K562 (cell line): ENCODE results near the gene SLC24A3. TPM values are rescaled to one million over a fixed set of nuclear protein-coding genes. Genes with fewer than 3 reads are reported as not detected.

ENCODE experiments used
- ATAC-seq: fragments of 200-7000 bp; cut with Tn5 transposase; 3 replicates; pipeline ENCODE4 v1.9.1; 2020; ENCODE audit warnings: moderate library complexity
- BruUV-seq: library from RNA; stranded (reverse); fragments of 400-500 nt; replicated peaks from 2 replicates; lab custom pipeline; 2021; lab: Mats Ljungman, UMichigan
- CTCF ChIA-PET: fragments of 300-600 bp; formaldehyde crosslinking; extraction: SDS; loops from one replicate; lab custom pipeline; 2021; ENCODE audit warnings: low intra/inter-chr PET ratio; lab: Yijun Ruan, JAX
- POLR2A ChIA-PET: fragments of 300-600, 350-650 bp; sonication (Branson Sonifier 250); formaldehyde crosslinking; extraction: SDS; loops from one replicate; lab custom pipeline; 2021; ENCODE audit warnings: antibody characterized with exemption, inconsistent platforms; lab: Yijun Ruan, JAX
- DNase-seq, 4 experiments: peaks; one replicate each; pipeline versions ENCODE4 v3.0.0 to v3.0.0-alpha.2; 2011 to 2018; ENCODE audit warnings: low spot score in 3 of 4, mixed read lengths in 3 of 4; ENCODE audit errors: extremely low read depth in 1 of 4
- FAIRE-seq: peaks from 2 replicates; lab custom pipeline; 2011; peaks lifted over from hg19 to GRCh38; lab: Jason Lieb, UNC
- H2AFZ ChIP-seq: 2 replicates; pipeline ENCODE4 v1.6.0; 2011; ENCODE audit warnings: low read depth, low read length, control low read depth, inconsistent platforms
- H3K27ac ChIP-seq: fragments of 200-600 bp; 3 replicates; pipeline ENCODE4 v1.8.0; 2011; ENCODE audit warnings: low read depth, mild to moderate bottlenecking, control low read depth, inconsistent platforms, low read length, moderate library complexity, mixed read lengths; ENCODE audit errors: extremely low read depth
- H3K27me3 ChIP-seq, 2 experiments: fragments of 300-600 bp in 1 of 2; 2 replicates in 1 of 2; 3 replicates in 1 of 2; pipeline versions ENCODE4 v1.6.0 to v1.8.0; 2011; ENCODE audit warnings: inconsistent platforms in 2 of 2, low read length in 2 of 2, mild to moderate bottlenecking in 1 of 2, mixed read lengths in 1 of 2, moderate library complexity in 1 of 2; ENCODE audit not compliant: control insufficient read depth in 2 of 2, insufficient read depth in 2 of 2
- H3K36me3 ChIP-seq: fragments of 300-600 bp; 3 replicates; pipeline ENCODE4 v1.8.0; 2011; ENCODE audit warnings: mild to moderate bottlenecking, low read length, inconsistent platforms; ENCODE audit not compliant: control insufficient read depth, insufficient read depth
- H3K4me1 ChIP-seq, 2 experiments: fragments of 200-600 bp in 1 of 2; replicated peaks in 1 of 2; 2 replicates in 1 of 2; 3 replicates in 1 of 2; pipeline versions ENCODE4 v1.5.1 to v1.8.0; 2011; ENCODE audit warnings: inconsistent platforms in 2 of 2, low read length in 2 of 2, mild to moderate bottlenecking in 1 of 2, mixed read lengths in 1 of 2, moderate library complexity in 1 of 2; ENCODE audit not compliant: control insufficient read depth in 2 of 2, insufficient read depth in 2 of 2
- H3K4me2 ChIP-seq: 2 replicates; pipeline ENCODE4 v1.6.1; 2011; ENCODE audit warnings: low read length, control low read depth, inconsistent platforms, mixed read lengths; ENCODE audit not compliant: insufficient read depth
- H3K4me3 ChIP-seq: fragments of 200-600 bp; sonication (generic), shearing (Covaris generic); 2 replicates; pipeline ENCODE4 v1.5.1; 2016; ENCODE audit warnings: control low read depth, inconsistent platforms
- H3K79me2 ChIP-seq: fragments of 200-600 bp; 3 replicates; pipeline ENCODE4 v1.8.0; 2011; ENCODE audit warnings: low read length, inconsistent platforms; ENCODE audit not compliant: control insufficient read depth, insufficient read depth
- H3K9ac ChIP-seq, 2 experiments: 2 replicates each; pipeline versions ENCODE4 v1.6.0 to v1.6.1; 2011; ENCODE audit warnings: low read depth in 2 of 2, low read length in 2 of 2, control low read depth in 1 of 2, inconsistent platforms in 1 of 2, mild to moderate bottlenecking in 1 of 2, mixed read lengths in 1 of 2; ENCODE audit not compliant: insufficient read depth in 1 of 2
- H3K9me1 ChIP-seq: one replicate; pipeline ENCODE4 v1.6.0; 2011; ENCODE audit warnings: inconsistent platforms, mild to moderate bottlenecking, low read length, moderate library complexity; ENCODE audit not compliant: control insufficient read depth, insufficient read depth
- H3K9me3 ChIP-seq: replicated peaks from 2 replicates; pipeline ENCODE4 v1.5.1; 2011; ENCODE audit warnings: low read depth, low read length, inconsistent platforms; ENCODE audit not compliant: control insufficient read depth, insufficient read depth
- H4K20me1 ChIP-seq: replicated peaks from 2 replicates; pipeline ENCODE4 v1.6.1; 2011; ENCODE audit warnings: low read length, inconsistent platforms, mixed read lengths; ENCODE audit not compliant: control insufficient read depth, insufficient read depth
- BRD9 ChIP-seq: fragments of 450-650 bp; IDR thresholded peaks from 2 replicates; pipeline ENCODE4 v1.6.1; 2018; ENCODE audit warnings: low read depth; ENCODE audit not compliant: partially characterized antibody
- ILF3 ChIP-seq: fragments of 450-650 bp; IDR thresholded peaks from 2 replicates; pipeline ENCODE4 v1.6.1; 2018; ENCODE audit warnings: antibody characterized with exemption, mild to moderate bottlenecking, moderate library complexity, borderline replicate concordance
- MEF2A ChIP-seq: IDR thresholded peaks from 2 replicates; pipeline ENCODE4 v1.6.1; 2011; ENCODE audit warnings: low read depth, mild to moderate bottlenecking, low read length, moderate library complexity; ENCODE audit not compliant: control insufficient read depth
- PKNOX1 ChIP-seq: fragments of 450-650 bp; IDR thresholded peaks from 2 replicates; pipeline ENCODE4 v1.6.1; 2016
- TCFL5 ChIP-seq: fragments of 250-450 bp; sonication (Bioruptor Pico); conservative IDR thresholded peaks from 2 replicates; pipeline ENCODE4 v1.6.1; 2021; ENCODE audit warnings: mild to moderate bottlenecking, moderate library complexity, matching md5 sums
- ZKSCAN8 ChIP-seq: fragments of 200-800 bp; sonication (Bioruptor generic); IDR thresholded peaks from 2 replicates; pipeline ENCODE4 v1.6.1; 2016; ENCODE audit warnings: missing genetic modification characterization, missing compliant biosample characterization
- WGBS: fragments of 100-300 bp; shearing (Covaris generic); methylation state at CpG from one replicate; pipeline ENCODE4 v1.1.6; 2016; ENCODE audit warnings: low coverage, mixed read lengths; ENCODE audit not compliant: insufficient coverage; ENCODE audit errors: missing lambda C conversion rate; 5-methylcytosine and 5-hydroxymethylcytosine counted together
- in situ Hi-C: fragments of 300-500 bp; cut with MboI; formaldehyde crosslinking; loops from 4 replicates; pipeline ENCODE4 v1.15.0; 2018; ENCODE audit warnings: inconsistent platforms, mixed read lengths
- intact Hi-C: fragments of 100-400 bp; cut with micrococcal nuclease; formaldehyde crosslinking; loops from 2 replicates; pipeline ENCODE4 v1.14.2; 2022
- polyA plus RNA-seq, 8 experiments: library from polyadenylated mRNA; depleted of rRNA in 4 of 8; stranded (reverse) in 5 of 8; unstranded in 3 of 8; fragments of >200 nt; fragmentation: Nextera tagmentation in 2 of 8; fragmentation: Illumina TruSeq in 1 of 8; extraction: Ambion mirVana in 2 of 8; extraction: Trizol in 1 of 8; gene quantifications; 2 replicates each; pipeline versions ENCODE4 v1.2.1 to v1.2.3, GENCODE V29; 2011 to 2014; ENCODE audit warnings: inconsistent platforms in 1 of 8, missing spikeins in 1 of 8
- total RNA-seq, 7 experiments: library from RNA; depleted of rRNA in 6 of 7; stranded (reverse); fragments of >200 nt in 6 of 7; fragmentation: Illumina TruSeq in 2 of 7; extraction: Trizol in 2 of 7; gene quantifications; 2 replicates each; pipeline versions ENCODE4 v1.2.1 to v1.2.3, GENCODE V29; 2011 to 2021; ENCODE audit warnings: low replicate concordance in 1 of 7
- TF ChIP-seq, protein P1 (sequence below): sonication (generic); formaldehyde crosslinking; IDR thresholded peaks from 2 replicates; pipeline ENCODE4 v1.8.0; 2022; ENCODE audit warnings: mild to moderate bottlenecking, missing genetic modification reagents

Gene SLC24A3
- total and polyA plus RNA-seq, 9 of the 15 experiments (the other 6 are each of a cell fraction or from before 2014, with no cell fraction given): not detected

DNA sequence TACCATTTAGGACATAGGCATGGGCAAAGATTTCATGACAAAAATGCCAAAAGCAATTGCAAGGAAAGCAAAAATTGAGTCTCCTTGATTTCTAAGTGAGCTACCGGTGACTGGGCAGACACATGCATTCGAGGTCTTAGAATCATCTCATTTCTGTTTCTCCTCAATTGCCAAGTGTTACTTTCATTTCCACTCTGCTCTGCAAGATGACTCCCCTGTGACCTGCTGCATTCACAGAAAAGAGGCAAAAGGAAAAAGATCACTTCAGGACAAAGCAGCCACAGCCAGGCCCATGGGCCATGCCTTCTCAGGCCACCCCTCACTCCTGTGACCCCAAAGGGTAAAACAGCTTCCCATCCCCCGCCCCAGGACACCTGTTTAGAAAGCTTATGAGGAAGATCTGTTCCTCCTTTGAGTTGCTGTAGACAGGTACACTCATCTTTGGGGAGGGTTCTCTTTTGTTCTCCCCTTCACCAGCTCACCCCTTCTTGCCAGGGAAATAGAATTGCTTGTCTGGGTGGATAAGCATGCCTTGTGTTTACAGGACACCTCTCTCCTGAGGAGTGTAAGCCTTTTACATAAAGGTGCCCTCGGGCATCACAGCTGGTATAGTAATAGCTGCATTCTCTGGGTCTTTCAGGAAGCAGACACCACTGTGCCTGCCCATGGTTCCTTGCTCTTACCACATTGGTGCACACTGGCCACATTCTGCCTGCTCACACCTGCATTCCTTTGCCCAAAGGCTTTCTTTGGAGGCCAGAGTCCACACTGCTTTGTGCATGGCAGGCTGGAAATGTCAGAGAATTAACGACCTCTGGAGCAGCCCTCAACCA is 105.0 kb downstream of the SLC24A3 start:
- TF ChIP-seq PKNOX1 (no peak), MEF2A (no peak), ILF3 (no peak)
- in situ Hi-C loops: no loop called here
- no peak for DNase-seq
- no peak overlapping the region for H3K4me3 ChIP-seq
- no peak overlapping the region for H3K4me2 ChIP-seq
- no peak overlapping the region for H3K9ac ChIP-seq
- H3K9me3 ChIP-seq: no peaks in the 10 kb centered on the region
- H3K27me3 ChIP-seq: no peaks in the 10 kb centered on the region
- H3K79me2 ChIP-seq: no peaks in the 10 kb centered on the region
- no peaks in the 10 kb centered on the region for H3K36me3 ChIP-seq
- CTCF ChIA-PET: no interaction called here
- H3K9me1 ChIP-seq: no peaks in the 10 kb centered on the region
- BruUV-seq: no TSS peak
- H3K4me1 ChIP-seq: no peaks in the 10 kb centered on the region
- H4K20me1 ChIP-seq: no peaks in the 10 kb centered on the region
- POLR2A ChIA-PET: no interaction called here
- intact Hi-C loops: no loop called here
- H2AFZ ChIP-seq: no peak overlapping the region
- no peak overlapping the region for H3K27ac ChIP-seq
- ATAC-seq: no peak
- WGBS: 0% methylated on average over 3 of the region's 5 CpGs
- no peak for FAIRE-seq

DNA sequence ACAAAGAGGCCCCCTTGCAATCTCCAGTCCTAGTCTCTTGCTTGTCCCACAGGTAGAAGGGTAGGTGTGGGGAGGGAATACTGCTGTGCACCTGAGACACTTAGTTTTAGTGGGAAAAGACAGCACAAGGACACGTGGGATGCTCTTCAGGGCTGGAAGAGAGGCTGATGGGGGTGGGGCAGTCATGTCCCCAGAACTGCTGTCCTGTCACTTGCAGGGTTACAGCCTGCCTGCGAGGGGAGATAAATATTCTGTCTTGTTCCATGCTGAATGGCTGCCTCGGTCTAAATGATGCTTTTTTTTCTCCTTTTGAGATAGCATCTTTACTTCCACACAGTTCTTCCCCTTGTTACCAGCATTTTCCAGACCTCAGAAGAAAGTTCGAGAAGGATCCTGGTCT is 106.2 kb downstream of the SLC24A3 start:
- intact Hi-C loops: no loop called here
- no peak overlapping the region for H3K9ac ChIP-seq
- no peak overlapping the region for H2AFZ ChIP-seq
- FAIRE-seq: no peak
- ChIA-PET CTCF (no interaction called here), POLR2A (interaction anchor here (0.6 kb wide), 1 partner anchor 119 kb away, joined by 3 read pairs; no protein-coding TSS in a partner anchor)
- no peak for ATAC-seq
- no peaks in the 10 kb centered on the region for H3K27me3 ChIP-seq
- H3K4me3 ChIP-seq: no peak overlapping the region
- no peaks in the 10 kb centered on the region for H4K20me1 ChIP-seq
- TF ChIP-seq, protein P1, sequence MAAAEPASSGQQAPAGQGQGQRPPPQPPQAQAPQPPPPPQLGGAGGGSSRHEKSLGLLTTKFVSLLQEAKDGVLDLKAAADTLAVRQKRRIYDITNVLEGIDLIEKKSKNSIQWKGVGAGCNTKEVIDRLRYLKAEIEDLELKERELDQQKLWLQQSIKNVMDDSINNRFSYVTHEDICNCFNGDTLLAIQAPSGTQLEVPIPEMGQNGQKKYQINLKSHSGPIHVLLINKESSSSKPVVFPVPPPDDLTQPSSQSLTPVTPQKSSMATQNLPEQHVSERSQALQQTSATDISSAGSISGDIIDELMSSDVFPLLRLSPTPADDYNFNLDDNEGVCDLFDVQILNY (CRISPR knock-in tag): no peak
- TF ChIP-seq ZKSCAN8: no peak
- TF ChIP-seq TCFL5 (CRISPR knock-in tag): no peak
- TF ChIP-seq BRD9: no peak
- in situ Hi-C loops: no loop called here
- H3K27ac ChIP-seq: no peak overlapping the region
- H3K4me2 ChIP-seq: no peak overlapping the region
- H3K9me1 ChIP-seq: no peaks in the 10 kb centered on the region
- WGBS: 0% methylated on average over 4 of the region's 4 CpGs
- no peaks in the 10 kb centered on the region for H3K4me1 ChIP-seq
- H3K36me3 ChIP-seq: no peaks in the 10 kb centered on the region
- DNase-seq: no peak
- H3K9me3 ChIP-seq: no peaks in the 10 kb centered on the region
- no TSS peak for BruUV-seq
- no peaks in the 10 kb centered on the region for H3K79me2 ChIP-seq
